GM19043 (cell line): ENCODE measurements around the gene CEP290.

Experiments
- ATAC-seq: cut with Tn5 transposase; IDR thresholded peaks from one replicate; pipeline ENCODE4 v1.9.1; 2021; ENCODE audit warnings: low read depth; ENCODE audit not compliant: unreplicated experiment

The CEP290 gene, protein sequence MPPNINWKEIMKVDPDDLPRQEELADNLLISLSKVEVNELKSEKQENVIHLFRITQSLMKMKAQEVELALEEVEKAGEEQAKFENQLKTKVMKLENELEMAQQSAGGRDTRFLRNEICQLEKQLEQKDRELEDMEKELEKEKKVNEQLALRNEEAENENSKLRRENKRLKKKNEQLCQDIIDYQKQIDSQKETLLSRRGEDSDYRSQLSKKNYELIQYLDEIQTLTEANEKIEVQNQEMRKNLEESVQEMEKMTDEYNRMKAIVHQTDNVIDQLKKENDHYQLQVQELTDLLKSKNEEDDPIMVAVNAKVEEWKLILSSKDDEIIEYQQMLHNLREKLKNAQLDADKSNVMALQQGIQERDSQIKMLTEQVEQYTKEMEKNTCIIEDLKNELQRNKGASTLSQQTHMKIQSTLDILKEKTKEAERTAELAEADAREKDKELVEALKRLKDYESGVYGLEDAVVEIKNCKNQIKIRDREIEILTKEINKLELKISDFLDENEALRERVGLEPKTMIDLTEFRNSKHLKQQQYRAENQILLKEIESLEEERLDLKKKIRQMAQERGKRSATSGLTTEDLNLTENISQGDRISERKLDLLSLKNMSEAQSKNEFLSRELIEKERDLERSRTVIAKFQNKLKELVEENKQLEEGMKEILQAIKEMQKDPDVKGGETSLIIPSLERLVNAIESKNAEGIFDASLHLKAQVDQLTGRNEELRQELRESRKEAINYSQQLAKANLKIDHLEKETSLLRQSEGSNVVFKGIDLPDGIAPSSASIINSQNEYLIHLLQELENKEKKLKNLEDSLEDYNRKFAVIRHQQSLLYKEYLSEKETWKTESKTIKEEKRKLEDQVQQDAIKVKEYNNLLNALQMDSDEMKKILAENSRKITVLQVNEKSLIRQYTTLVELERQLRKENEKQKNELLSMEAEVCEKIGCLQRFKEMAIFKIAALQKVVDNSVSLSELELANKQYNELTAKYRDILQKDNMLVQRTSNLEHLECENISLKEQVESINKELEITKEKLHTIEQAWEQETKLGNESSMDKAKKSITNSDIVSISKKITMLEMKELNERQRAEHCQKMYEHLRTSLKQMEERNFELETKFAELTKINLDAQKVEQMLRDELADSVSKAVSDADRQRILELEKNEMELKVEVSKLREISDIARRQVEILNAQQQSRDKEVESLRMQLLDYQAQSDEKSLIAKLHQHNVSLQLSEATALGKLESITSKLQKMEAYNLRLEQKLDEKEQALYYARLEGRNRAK (N-terminal part only)

DNA sequence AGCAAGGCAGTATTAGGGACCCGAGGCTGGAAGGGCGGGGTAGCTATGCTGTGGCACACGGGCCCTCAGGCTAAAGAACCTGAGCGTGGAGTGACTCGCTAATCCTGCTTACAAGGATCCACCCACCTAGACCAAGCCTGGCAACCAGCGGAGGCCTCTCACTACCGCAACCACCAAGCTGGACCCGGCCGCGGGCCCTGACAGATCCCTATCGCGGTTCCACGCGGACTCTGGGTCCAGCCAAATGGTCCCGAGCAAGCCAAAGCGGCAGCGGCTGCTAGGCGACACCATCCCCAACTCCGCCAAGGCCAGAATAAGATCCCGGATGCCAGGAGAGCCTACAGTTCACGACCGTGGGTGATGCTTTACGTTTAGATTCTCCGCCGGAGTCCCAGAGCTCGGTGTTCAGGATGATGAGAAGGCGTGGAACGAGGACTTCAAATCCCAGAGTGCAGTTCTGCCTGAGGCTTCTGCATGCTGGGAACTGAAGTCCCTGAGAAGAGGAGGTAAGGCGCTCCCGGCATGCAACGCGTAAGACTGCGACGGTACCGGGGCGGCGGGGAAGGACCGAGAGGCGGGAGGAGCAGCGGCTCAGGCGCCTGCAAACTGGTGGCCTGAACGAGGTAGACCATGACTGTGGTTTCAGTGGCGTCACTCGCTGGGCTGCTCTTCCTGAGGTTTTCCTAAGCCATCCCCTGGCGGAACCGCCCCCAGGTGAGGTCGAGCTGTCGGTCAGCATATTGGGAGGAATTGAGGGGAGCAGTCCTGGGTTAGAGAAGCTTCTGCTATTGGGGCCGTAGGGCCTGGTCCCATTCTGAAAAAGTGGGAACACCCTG, at the start of gene CEP290, which contains the start of gene TMTC3:
Gene CEP290, minus strand, starts transcription at position 315 of the 836 bp plus-strand sequence. CDS start 781 bp downstream, outside the sequence.
Gene TMTC3, plus strand, starts transcription at position 534 of the 836 bp plus-strand sequence. CDS start 6,009 bp downstream, outside the sequence.
- ATAC-seq: peak; percentile 91

DNA sequence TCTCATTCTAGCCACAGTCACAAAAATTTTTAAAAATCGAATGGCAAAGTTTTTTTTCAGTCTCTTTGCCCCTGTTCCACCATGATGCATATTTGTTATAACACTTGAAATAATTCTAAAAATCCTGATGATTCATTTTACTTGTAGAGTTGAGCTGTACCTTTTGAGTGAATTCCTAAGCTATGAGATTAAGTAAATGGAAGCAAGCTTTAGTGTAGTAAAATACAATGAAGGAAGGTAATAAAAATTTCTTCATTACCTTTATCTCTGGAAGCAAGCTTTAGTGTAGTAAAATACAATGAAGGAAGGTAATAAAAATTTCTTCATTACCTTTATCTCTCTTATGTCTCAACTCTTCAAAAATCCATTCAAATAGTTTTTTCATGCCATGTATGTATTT, 46.3 kb upstream of the CEP290 start:
- ATAC-seq: no peak

DNA sequence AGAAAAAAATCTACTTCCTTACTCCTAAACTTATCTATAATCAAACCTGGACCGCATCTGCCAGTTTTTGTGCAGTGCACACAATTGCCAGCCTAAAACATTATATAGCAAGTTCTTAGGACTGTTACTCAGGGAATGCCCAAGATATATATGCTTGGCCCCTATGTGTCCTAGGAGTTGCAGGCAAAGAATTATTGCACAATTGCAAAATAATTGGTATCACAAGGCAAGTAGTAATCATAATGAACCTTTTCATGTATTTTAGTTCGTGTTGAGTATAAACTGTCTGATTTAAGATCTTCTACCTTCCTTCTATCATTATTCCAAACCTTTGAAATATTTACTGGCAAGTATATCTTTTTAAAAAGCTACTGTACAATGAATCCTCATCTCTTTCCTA, 45.7 kb upstream of the CEP290 start:
- ATAC-seq: no peak

DNA sequence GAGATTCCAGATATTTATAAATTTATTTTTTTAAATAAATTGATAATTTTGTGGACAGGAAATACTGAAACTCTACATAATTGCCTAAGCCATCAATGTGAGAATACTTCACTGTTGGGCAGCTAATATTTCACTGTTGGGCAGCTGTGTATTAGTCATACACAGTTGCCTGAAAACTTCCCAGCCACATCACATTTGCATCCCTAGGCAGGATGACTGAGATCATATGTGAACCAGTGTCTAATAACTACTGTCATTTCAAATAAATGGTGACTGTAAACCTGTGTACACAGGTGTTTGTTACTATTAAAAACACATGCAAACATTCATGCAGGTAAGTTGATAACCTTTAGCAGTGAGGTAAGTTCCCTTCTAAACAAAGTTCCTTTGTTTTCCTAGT, 44.1 kb upstream of the CEP290 start:
- ATAC-seq: peak; percentile 94

DNA sequence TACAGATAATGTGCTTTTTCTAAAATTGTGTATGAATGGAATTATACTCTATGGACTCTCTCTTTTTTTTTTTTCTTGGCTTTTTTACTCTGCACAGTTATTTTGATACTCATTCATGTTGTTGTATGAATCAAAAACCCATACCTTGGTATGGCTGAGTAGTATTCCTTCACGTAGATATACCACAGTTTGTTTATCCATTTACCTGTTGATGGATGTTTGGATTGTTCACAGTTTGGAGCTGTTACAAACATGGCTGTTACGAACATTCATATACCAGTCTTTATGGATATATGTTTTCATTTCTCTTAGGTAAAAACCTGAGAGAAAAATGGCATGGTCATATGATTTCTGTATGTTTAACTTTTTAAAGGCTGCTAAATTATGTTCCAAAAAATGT, 43.4 kb upstream of the CEP290 start:
- no peak for ATAC-seq

DNA sequence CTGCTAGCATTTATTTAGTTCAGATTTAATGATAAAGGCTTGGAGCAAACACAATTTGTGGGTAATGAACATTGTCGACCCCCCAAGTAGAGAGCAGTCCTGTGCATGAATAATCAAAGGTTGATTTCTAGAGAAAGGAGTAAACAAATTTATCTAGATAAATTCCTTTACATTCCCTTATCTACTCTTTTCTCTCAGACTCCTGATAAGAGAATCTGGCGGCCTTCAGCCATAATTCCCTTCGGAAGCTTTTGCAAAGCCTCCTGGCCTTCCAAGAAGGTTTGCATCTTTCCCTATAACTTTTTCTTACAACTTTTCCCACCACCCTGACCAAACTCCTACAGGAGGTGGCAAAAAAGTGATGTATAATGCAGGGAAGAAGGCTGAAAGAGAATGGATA, 42.3 kb upstream of the CEP290 start:
- no peak for ATAC-seq

DNA sequence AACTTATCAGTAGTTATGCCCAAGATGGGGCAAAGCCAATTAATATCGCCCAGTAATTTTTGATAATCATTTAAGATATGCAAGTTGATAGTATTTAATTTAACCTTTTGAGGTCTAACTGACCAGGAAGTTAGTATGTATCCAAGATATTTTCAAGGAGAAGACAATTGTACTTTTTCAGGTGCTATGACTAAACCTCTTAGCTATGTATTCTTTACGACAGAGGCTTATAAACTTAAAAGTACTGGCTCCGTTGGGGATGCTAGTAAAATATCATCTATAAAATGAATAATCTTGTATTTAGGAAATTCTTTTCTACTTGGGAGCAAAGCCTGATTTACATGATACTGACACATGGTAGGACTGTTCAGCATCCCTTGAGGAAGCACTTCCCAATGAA, 40.5 kb upstream of the CEP290 start:
- ATAC-seq: no peak

DNA sequence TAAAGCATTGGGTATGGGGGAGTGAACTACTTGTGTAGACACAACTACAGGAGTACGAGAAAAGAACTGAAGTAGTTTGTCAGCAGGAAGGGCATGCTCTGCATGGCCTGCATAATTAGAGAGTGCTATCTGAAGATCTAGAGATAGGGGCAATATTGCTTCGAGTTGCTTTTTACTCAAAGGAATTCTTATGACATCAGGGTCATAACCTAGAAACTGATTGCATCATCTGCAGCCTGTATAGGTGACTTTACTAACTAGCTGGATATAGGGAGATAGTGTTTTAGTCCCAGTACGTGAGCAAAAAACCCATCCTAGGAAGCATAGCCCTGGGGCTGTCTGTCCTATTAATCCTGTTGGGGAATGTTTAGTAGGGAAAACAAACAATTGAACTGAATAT, 40.0 kb upstream of the CEP290 start:
- no peak for ATAC-seq

DNA sequence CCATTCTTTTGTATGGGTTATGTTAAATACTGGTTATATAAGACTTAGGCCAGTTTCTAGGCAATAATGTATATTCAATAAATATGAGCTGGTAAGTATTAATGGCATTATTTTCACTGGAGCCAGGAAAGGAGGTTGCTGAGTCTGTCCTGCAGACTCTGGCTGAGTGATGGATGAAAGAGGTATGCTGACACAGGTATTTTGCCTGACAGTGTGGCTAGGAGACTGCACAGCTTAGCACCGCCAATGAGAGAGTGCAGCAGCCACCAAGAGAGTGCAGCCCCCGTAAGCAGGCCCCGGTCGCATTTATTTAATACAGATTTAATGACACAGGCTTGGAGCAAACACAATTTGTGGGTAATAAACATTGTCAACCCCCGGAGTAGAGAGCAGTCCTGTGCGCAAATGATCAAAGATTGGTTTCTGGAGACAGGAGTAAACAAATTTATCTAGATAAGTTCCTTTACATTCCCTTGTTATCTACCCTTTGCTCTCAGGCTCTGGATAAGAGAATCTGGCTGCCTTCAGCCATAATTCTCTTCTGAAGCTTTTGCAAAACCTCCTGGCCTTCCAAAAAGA, 37.6 kb upstream of the CEP290 start:
- no peak for ATAC-seq

DNA sequence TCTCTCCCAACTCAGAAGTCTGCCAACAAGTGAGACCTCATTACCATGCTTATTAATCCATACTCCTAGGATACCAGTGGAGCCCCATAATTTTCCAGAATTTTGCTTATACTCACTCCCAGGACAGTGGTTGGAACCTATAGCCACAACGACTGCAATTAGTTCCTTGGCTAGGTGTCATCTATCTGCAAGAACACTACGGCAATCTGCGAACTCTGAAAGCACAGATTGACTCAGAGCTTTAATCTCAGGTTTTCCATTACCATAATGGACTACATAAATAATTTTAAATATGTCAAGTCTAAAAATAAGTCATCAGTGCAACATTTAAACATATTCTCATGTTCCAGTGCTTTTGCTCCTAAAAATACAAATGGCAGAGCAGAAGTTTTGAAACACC, 33.7 kb upstream of the CEP290 start:
- ATAC-seq: no peak

DNA sequence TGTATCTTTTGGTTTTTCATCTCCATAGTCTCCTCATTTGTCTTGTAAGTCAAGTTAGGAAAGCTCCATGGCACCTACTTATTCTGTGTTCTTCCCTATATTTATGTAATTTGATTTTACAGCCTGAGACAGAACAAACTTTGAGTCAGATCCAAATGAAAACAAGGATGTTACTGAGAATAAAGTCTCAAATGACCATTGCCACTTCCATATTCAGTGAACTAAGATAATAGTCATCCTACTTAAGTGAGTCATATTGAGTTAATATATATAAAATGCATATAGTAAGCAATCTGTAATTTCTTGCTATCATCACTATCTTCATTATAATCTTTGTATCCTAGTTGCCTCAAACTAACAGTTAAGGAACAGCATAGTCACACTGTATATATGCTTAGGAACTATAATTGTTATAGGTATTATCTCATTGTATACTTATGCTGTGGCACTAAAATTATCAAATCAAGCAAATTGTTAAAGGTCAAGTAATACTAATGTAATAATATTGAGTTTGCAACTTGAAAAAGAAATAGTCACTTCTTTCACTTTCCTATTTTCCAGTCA, 31.0 kb upstream of the CEP290 start:
- ATAC-seq: no peak

DNA sequence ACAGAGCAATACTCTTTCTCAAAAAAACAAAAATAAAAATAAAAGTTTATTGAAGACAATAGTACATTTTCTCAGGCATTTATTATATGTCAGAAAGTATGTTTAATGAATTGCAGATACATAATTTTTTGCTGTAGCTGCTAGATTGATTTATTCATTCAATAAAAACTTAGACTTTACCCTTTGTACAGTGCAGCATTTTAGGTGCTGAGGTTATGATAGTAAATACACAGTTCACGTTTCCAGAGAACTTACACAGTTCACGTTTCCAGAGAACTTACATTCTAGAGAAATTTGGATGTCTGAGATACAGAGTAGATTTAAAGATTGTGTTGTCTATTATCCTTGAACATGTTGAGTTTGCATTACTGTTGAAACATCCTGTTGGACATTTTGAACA, 25.5 kb upstream of the CEP290 start:
- no peak for ATAC-seq

DNA sequence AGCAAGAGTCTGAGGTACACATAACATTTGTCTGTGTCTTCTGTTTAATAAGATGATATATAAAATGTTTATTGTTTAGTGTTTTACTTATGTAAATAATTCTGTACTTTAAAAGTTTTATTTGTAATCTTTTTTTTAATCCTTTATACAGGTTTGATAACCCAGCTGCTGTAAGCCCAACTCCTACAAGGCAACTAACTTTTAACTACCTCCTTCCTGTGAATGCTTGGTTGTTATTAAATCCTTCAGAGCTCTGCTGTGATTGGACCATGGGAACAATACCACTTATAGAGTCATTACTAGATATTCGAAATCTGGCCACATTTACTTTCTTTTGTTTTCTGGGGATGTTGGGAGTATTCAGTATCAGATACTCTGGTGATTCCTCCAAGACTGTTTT, 24.3 kb upstream of the CEP290 start:
- ATAC-seq: no peak

DNA sequence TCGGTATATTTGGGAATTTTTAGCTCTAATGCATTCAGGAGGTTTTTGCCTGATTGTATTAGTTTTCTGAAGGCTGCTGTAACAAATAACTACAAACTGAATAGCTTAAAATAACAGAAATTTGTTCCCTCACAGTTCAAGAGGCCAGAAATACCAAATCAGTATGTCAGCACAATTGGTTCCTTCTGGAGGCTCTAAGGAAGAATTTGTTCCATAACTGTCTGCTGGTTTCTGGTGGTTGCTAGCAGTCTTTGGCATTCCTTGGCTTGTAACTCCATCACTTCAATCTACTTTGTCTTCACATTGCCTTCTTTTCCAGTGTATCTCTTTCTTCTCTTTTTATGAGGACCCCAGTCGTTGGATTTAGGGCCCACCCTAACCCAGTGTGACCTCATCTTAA, 21.5 kb upstream of the CEP290 start:
- ATAC-seq: no peak

DNA sequence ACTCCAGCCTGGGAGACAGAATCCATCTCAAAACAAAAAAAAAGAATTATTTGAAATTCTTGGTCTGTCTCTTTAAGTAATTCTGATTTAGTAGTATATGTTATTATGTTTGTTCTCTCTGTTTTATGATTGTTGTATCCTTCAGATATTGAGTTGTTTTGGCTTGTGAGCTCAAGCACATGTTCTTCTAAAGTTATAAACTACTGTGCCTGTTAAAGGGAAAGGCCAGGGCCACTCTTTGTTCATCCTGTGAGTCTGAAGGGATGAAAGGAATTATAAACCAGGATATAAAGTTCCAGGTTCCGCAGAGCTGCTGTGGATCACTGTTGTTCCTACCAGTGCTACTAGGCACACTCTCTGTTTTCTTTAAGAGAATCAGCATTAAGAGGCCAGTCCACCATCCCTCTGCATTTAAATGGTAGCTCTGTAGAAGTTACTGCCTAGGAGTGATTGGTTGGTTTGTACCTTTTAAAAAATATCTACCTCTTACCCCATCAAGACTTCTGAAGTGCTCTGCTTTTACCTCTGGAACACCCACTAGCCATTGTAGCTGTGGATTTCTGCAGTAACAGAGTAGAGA, 14.3 kb upstream of the CEP290 start:
- ATAC-seq: no peak

DNA sequence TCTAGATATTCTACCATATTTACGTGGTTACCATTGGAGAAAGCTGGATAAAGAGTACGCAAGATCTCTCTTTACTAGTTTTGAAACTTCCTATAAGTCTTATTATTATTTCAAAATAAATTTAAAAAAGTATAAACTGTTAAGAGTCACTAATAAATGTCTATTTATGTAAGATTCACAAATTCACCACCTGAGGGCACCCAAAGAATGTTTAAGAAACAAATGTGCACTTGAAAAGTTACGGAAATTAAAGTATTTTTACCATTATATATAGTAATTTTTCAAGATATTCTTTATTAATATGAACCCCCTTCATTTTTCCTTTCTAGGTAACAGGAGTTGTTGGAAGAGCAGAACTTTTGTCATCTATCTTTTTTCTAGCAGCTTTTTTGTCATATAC, 12.1 kb upstream of the CEP290 start:
- ATAC-seq: no peak

DNA sequence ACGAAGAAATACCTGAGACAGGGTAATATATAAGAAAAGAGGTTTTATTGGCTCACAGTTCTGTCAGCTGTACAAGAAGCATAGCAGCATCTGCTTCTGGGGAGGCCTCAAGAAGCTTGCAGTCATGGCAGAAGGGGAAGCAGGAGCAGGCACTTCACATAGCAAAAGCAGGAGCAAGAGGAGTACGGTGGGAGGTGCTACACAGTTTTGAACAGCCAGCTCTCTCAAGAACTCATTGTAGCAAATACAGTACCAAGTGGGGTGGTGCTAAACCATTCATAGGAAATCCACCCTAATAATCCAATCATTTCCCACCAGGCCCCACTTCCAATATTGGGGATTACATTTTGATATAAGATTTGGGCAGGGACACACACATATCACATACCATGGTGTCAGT, 8.2 kb upstream of the CEP290 start:
- ATAC-seq: no peak

DNA sequence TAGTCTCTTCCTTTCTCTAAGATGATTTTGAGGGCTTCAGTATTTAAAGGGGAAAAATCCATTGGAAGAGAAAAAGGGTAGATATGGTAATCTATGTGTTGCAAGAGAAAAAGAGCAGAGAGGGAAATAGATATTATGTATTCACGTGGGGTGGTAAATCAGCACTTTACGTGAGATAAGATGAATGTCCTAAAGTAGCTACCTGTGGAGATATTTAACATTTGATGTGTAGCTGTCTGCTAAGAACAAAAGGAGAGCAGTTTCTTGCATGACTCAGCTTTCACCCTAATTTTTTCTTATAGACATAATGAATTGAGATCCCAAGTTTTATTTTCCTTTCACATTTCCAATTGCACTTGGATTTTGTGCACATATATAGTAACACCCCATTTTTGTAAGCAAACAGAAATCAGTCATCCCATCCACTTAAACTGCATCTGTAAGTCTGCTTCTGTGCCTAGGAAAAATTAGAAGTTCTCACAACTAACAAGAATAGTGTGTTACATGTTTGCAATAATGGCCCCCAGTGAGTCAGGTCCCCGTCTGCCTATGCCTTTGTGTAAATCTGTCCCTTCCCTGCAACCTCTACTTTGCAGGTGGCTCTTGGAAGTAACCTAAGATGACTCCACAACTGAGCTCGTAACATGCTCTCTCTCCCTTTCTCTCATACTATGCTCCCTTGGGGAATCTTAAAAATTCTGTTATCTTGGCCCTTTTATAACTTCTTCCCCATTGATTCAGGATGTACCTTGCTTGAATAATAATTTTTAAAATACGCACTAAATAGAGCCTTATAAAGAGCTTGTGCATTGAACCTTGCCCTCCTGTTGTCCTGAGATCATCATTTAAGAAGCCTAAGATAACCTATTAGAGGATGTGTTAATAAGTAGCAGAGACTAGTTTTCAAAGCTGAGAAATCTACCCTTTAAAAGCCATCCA, 3.9 kb upstream of the CEP290 start:
- no peak for ATAC-seq
